AG08395 (cell line): ENCODE data around the gene MTHFD2L.
"Not testable (repeated sequence)": the region's sequence is repeated elsewhere in the genome, so short reads cannot be mapped to it uniquely, and the experiment has no call there.

Source experiments
- DNase-seq: peaks from one replicate; pipeline ENCODE4 v3.0.0; 2012; ENCODE audit warnings: mixed read lengths, low spot score

The MTHFD2L gene

DNA sequence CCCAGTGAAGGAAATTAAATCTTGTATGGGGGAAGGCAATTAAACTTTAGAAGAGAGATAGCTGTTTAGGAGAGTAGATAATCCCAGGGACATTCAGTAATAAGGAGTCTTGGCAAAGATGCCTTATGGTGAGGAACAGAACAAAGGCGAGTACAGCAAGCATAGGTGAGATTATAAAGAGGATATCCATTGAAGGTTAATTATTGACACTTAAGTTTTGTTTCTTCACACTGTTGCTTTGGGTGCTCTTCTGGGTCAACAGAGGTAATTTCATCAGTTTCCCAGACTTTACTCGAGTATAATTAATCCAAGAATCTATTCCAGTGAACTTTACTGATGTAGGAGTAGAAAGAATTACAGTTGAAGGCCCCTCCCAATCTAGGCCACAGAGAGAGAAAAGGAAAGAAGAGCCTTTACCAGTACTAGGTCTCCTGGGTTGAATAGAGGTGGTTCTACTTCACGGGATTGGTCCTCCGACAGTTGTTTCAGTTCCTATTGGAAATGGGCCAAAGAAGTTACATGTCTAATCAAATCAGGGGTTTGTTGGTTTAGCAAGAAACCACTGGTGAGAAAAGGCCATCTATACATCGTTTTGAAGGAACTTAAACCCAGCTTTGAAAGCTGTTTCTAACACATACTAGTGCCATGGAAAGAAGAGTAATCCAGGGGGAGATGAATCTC, 177.6 kb downstream of the MTHFD2L start:
- DNase-seq, result no peak

DNA sequence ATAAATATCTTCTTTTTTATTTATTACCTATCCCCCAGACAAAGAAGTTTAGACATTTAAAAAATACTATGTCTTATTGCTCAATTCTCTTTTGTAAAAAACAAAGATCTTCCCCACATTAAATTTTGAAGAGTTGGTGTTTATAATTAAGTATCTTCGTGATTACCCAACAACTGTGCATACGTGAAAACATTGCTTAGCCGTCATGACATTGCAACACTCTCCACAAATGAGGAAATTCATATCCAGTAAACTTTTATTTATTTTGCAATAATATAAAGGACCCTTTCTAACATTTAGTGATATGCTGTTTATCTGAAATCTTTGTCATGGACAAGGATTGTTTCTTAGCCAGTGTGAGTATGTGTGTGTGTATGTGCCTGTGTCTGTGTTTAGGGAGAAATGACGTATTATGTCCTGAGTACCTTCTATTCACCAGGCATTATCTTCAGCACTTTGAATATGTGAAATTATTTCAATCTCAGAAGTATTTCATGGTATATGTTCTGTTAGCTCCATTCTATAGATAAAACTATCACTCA, 180.9 kb downstream of the MTHFD2L start:
- no peak for DNase-seq

DNA sequence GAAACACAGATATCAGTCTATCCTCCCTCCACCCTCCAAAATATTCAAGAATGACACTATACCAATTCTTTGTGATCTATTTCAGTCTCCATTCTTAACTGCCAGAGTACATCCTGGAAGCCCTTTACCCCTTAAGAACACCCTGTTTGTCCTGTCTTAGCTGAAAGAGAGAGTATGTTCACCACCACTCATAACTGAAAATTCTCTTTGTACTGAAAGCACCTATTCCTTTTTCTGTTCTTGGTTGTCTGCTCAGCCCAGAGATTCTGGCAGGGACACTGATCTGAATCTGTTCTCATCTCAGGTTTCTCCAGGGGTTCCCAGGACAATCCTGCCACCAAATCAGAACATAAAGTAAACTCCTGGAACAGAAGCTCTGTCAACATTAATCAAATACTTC, 181.6 kb downstream of the MTHFD2L start:
- no peak for DNase-seq

- DNase-seq, result not testable (repeated sequence)
These were observed 182.5 kb downstream of the MTHFD2L start for GRCh38 chr4:74340421-74340820.

DNA sequence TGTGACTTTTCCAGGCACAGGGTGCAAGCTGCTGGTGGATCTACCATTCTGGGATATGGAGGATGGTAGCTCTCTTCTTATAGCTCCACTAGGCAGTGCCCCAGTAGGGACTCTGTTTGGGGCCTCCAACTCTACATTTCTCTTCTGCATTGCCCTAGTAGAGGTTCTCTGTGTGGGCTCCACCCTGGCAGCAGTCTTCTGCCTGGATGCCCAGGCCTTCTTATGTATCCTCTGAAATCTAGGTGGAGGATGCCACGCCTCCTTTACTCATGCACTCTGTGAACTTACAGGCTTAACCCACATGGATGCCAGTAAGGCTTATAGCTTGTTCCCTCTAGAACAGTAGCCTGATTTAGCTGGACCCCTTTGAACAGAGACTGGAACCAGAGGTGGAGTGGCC, 186.1 kb downstream of the MTHFD2L start:
- no peak for DNase-seq
